Pancreas (tissue), 10 donors: ENCODE data around the gene S100PBP. TPM values are rescaled to one million over a fixed set of nuclear protein-coding genes. Genes with fewer than 3 reads are reported as not detected.

ENCODE experiments used
- ATAC-seq, 4 donors: fragments of 200-7000 bp; cut with Tn5 transposase; one replicate each; pipeline versions ENCODE4 v1.8.0 to v1.9.1; 2020; ENCODE audit warnings: mild to moderate bottlenecking in 4 of 4, moderate library complexity in 4 of 4
- DNase-seq, 6 donors: peaks; one replicate each; pipeline ENCODE4 v3.0.0-alpha.2; 2020
- FAIRE-seq: peaks from 2 replicates; lab custom pipeline; 2012; peaks lifted over from hg19 to GRCh38; lab: Jason Lieb, UNC
- H3K27ac ChIP-seq, 4 donors: fragments of 200-600 bp; sonication (generic); 1 replicate in 3 of 4; 2 replicates in 1 of 4; pipeline versions ENCODE4 v1.5.0 to v1.8.0; 2020
- H3K27me3 ChIP-seq, 4 donors: fragments of 200-600 bp; one replicate each; pipeline ENCODE4 v1.8.0; 2021
- H3K36me3 ChIP-seq, 3 donors: fragments of 200-600 bp; sonication (generic) in 1 of 3; one replicate each; pipeline versions ENCODE4 v1.5.0 to v1.8.0; 2020 to 2021
- H3K4me1 ChIP-seq, 3 donors: fragments of 200-600 bp; one replicate each; pipeline ENCODE4 v1.8.0; 2021
- H3K4me3 ChIP-seq, 4 donors: fragments of 200-600 bp; sonication (generic) in 2 of 4; one replicate each; pipeline versions ENCODE4 v1.5.0 to v1.8.0; 2020 to 2021
- H3K9me3 ChIP-seq, 4 donors: fragments of 200-600 bp; one replicate each; pipeline ENCODE4 v1.8.0; 2021
- WGBS, 2 donors: extraction: QIAGEN DNeasy Blood & Tissue Kit; methylation state at CpG; one replicate each; pipeline ENCODE4 v1.1.7; 2013; 5-methylcytosine and 5-hydroxymethylcytosine counted together
- intact Hi-C, 3 donors: fragments of 100-400 bp; cut with DNase I; formaldehyde crosslinking; loops; one replicate each; pipeline versions ENCODE4 v1.11.1 to v1.14.2; 2022
- polyA plus RNA-seq, 2 donors: library from polyadenylated mRNA; stranded (reverse); fragments of 200-250 nt; gene quantifications; one replicate each; pipeline ENCODE4 v1.2.3, GENCODE V29; 2013
- total RNA-seq, 6 donors: library from RNA; stranded (reverse); fragmentation: NEBNext Ultra II Directional in 4 of 6; extraction: Animal tissue kit (Norgen Biotek cat#: 25700) in 4 of 6; gene quantifications; one replicate each; pipeline versions ENCODE4 v1.2.1 to v1.2.4, GENCODE V29; 2021 to 2023
- TF ChIP-seq, protein P1 (sequence below), 4 donors: fragments of 200-600 bp; sonication (generic) in 3 of 4; IDR thresholded peaks; one replicate each; pipeline versions ENCODE4 v1.5.0 to v1.8.0; 2021; ENCODE audit warnings: antibody characterized with exemption in 4 of 4
- donor health status: healthy with polysubstance abuse.
- donor health status: DM: no; HTN: no; CAD: no; lungs with moderate emphysema.
- donor health status: DM: no; HTN: no; CAD: no.
- donor health status: control.
- donor health status: control.
- donor health status: Bipolar disorder and iron deficiency.
- donor health status: DM: yes; HTN: yes; CAD: no.
- donor health status: DM: no; HTN: no; CAD: no.
- donor health status: DM: no; HTN: no; CAD: no.
- donor health status: DM: yes; HTN: yes; CAD: no.

Gene S100PBP
- total and polyA plus RNA-seq, 8 donors: 7.6 to 20.2 (median 11.8) TPM

DNA sequence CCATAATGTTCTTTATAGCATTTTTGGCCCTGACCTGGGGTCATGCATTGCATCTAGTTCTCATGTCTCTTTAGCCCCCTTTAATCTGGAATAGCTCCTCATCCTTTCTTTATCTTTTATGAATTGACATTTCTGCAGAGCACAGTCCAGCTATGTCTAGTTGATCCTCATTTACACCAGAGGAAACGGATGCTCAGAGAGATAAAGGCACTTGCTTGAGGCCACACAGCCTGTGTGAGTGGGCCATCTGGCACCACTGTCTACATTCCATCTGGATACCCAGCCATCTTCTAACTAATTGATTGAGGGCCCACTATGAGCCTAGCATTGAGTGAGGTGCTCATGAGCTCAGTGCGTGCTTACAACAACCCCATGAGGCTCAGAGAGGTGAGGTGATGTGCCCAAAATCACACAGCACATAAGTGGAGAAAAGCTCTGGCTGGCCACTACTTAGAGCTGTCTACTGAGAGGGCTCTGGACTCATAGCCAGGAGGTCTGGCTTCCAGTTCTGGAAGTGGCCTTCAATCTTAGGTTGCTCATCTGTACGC lies 72.4 kb downstream of the S100PBP start:
- no peaks in the 10 kb centered on the region for H3K36me3 ChIP-seq
- no peak overlapping the region for H3K27ac ChIP-seq
- peaks cover 0 to 9% (median 1%) of the 10 kb centered on the region in 4 donors for H3K27me3 ChIP-seq
- DNase-seq: peak in 1 of 6 donors; percentile 2
- TF ChIP-seq, protein P1, sequence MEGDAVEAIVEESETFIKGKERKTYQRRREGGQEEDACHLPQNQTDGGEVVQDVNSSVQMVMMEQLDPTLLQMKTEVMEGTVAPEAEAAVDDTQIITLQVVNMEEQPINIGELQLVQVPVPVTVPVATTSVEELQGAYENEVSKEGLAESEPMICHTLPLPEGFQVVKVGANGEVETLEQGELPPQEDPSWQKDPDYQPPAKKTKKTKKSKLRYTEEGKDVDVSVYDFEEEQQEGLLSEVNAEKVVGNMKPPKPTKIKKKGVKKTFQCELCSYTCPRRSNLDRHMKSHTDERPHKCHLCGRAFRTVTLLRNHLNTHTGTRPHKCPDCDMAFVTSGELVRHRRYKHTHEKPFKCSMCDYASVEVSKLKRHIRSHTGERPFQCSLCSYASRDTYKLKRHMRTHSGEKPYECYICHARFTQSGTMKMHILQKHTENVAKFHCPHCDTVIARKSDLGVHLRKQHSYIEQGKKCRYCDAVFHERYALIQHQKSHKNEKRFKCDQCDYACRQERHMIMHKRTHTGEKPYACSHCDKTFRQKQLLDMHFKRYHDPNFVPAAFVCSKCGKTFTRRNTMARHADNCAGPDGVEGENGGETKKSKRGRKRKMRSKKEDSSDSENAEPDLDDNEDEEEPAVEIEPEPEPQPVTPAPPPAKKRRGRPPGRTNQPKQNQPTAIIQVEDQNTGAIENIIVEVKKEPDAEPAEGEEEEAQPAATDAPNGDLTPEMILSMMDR (IDR thresholded peaks at IDR 0.05): no peak
- H3K4me1 ChIP-seq: peaks cover 0 to 4% (median 0%) of the 10 kb centered on the region in 3 donors
- FAIRE-seq: no peak
- H3K9me3 ChIP-seq: no peaks in the 10 kb centered on the region
- ATAC-seq: no peak
- 83 to 88% methylated on average over 3 of the region's 3 CpGs for WGBS, 2 donors
- intact Hi-C loops: no loop called here
- H3K4me3 ChIP-seq: no peak overlapping the region

GRCh38 chr1:32890516-32891240 lies 73.2 kb downstream of the S100PBP start:
- Histone ChIP-seq H3K36me3 (no peaks in the 10 kb centered on the region), H3K9me3 (no peaks in the 10 kb centered on the region), H3K27me3 (peaks cover 0 to 9% (median 1%) of the 10 kb centered on the region in 4 donors), H3K4me3 (no peak overlapping the region), H3K27ac (no peak overlapping the region), H3K4me1 (peaks cover 0 to 4% (median 0%) of the 10 kb centered on the region in 3 donors)
- peak in 2 of 6 donors; percentile 8 to 34 for DNase-seq
- FAIRE-seq: no peak
- TF ChIP-seq, protein P1 (IDR thresholded peaks at IDR 0.05): no peak
- WGBS, 2 donors: 72 to 82% methylated on average over 7 of the region's 7 CpGs
- ATAC-seq: no peak
- intact Hi-C loops: no loop called here

DNA sequence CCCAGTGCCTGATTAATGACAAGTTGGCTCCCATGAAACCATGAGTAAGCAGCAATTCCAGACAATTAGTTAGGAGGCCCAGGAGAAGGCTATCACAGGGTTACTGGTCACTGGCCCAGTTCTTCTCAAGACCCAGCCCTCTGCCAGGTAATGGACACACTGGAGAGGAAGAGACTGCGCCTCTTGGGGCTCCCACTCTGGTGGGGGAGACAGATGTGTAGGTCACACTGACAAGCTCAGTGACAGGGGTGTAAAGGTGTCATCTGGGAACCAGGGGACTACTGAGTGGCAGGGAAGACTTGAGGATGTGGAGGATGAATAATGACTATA lies 73.8 kb downstream of the S100PBP start:
- DNase-seq (peak in 1 of 6 donors; percentile 9), ATAC-seq (no peak), FAIRE-seq (no peak)
- Histone ChIP-seq H3K36me3 (no peaks in the 10 kb centered on the region), H3K27me3 (peaks cover 0 to 9% (median 1%) of the 10 kb centered on the region in 4 donors), H3K27ac (no peak overlapping the region), H3K9me3 (no peaks in the 10 kb centered on the region), H3K4me3 (no peak overlapping the region), H3K4me1 (peaks cover 0 to 4% (median 0%) of the 10 kb centered on the region in 3 donors)
- intact Hi-C loops: no loop called here
- TF ChIP-seq, protein P1 (IDR thresholded peaks at IDR 0.05): no peak
- 87 to 94% methylated on average over 1 of the region's 1 CpG for WGBS, 2 donors

- TF ChIP-seq, protein P1 (IDR thresholded peaks at IDR 0.05): no peak
- FAIRE-seq (no peak), DNase-seq (peak in 1 of 6 donors; percentile 3), ATAC-seq (no peak)
- Histone ChIP-seq H3K4me3 (no peak overlapping the region), H3K4me1 (peaks cover 0 to 4% (median 0%) of the 10 kb centered on the region in 3 donors), H3K9me3 (no peaks in the 10 kb centered on the region), H3K27ac (no peak overlapping the region), H3K36me3 (no peaks in the 10 kb centered on the region), H3K27me3 (peaks cover 0 to 9% (median 1%) of the 10 kb centered on the region in 4 donors)
- intact Hi-C loops: no loop called here
- WGBS, 2 donors: 83 to 86% methylated on average over 3 of the region's 3 CpGs
These were observed 74.2 kb downstream of the S100PBP start for GRCh38 chr1:32891630-32892029.
